Measurements from ENCODE around the gene ERC1. TPM values are rescaled to one million over a fixed set of nuclear protein-coding genes. Genes with fewer than 3 reads are reported as not detected.

The ERC1 gene
- total RNA-seq, 2 donors from 2014 or later, result 18.9 to 72.9 TPM

DNA sequence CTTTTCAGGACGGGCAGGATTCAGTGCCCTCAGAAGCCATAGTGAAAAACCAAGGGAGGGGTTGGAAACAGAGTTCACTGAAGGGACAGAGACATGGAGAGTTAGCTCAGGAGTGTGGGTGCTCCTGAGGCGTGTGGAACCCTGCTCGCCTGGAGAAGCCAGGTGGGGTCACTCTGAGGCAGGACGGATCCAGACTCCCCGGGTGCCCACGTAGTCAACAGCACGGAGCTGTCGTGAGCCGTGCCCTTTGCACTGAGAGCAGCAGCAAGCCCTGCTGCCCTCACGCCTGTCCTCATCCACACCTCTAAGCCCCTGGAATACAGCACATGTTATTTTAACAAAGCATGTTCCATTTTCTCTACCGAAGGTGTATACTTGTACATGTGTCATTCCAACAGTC lies 488.6 kb downstream of the ERC1 start:
- H3K27me3 ChIP-seq (replicated peaks; ENCODE audit: insufficient read depth), result no peaks in the 10 kb centered on the region
- DNase-seq (ENCODE audit: low spot score), result no peak
- no peak overlapping the region for H3K27ac ChIP-seq
- H3K36me3 ChIP-seq, result no peaks in the 10 kb centered on the region
- no peak overlapping the region for H3K4me3 ChIP-seq
- WGBS, result 94% methylated on average over 11 of the region's 11 CpGs
- no peaks in the 10 kb centered on the region for H3K9me3 ChIP-seq
- H3K4me1 ChIP-seq (replicated peaks), result no peaks in the 10 kb centered on the region
- intact Hi-C loops (cut with DNase I), result no loop called here
- TF ChIP-seq POLR2AphosphoS5 (IDR thresholded peaks at IDR 0.05), result no peak
- no peak for TF ChIP-seq CTCF (IDR thresholded peaks at IDR 0.05)
- no peak for TF ChIP-seq POLR2A (IDR thresholded peaks at IDR 0.05)

GRCh38 chr12:1481326-1481725 lies 490.3 kb downstream of the ERC1 start:
- Histone ChIP-seq H3K4me3 (no peak overlapping the region), H3K9me3 (no peaks in the 10 kb centered on the region), H3K27me3 (replicated peaks; ENCODE audit: insufficient read depth) (no peaks in the 10 kb centered on the region), H3K36me3 (no peaks in the 10 kb centered on the region), H3K27ac (no peak overlapping the region), H3K4me1 (replicated peaks) (no peaks in the 10 kb centered on the region)
- intact Hi-C loops (cut with DNase I), result no loop called here
- WGBS, result 26% methylated on average over 5 of the region's 5 CpGs
- DNase-seq (ENCODE audit: low spot score), result no peak
- TF ChIP-seq POLR2A (IDR thresholded peaks at IDR 0.05) (no peak), CTCF (IDR thresholded peaks at IDR 0.05) (no peak), POLR2AphosphoS5 (IDR thresholded peaks at IDR 0.05) (no peak)

- Histone ChIP-seq H3K27ac (no peak overlapping the region), H3K4me3 (no peak overlapping the region), H3K27me3 (replicated peaks; ENCODE audit: insufficient read depth) (no peaks in the 10 kb centered on the region), H3K4me1 (replicated peaks) (no peaks in the 10 kb centered on the region), H3K36me3 (no peaks in the 10 kb centered on the region), H3K9me3 (no peaks in the 10 kb centered on the region)
- no peak for TF ChIP-seq CTCF (IDR thresholded peaks at IDR 0.05)
- TF ChIP-seq POLR2A (IDR thresholded peaks at IDR 0.05), result no peak
- no peak for TF ChIP-seq POLR2AphosphoS5 (IDR thresholded peaks at IDR 0.05)
- intact Hi-C loops (cut with DNase I), result no loop called here
- DNase-seq (ENCODE audit: low spot score), result no peak
- 78% methylated on average over 8 of the region's 8 CpGs for WGBS
These were observed 490.9 kb downstream of the ERC1 start for GRCh38 chr12:1481906-1482305.

DNA sequence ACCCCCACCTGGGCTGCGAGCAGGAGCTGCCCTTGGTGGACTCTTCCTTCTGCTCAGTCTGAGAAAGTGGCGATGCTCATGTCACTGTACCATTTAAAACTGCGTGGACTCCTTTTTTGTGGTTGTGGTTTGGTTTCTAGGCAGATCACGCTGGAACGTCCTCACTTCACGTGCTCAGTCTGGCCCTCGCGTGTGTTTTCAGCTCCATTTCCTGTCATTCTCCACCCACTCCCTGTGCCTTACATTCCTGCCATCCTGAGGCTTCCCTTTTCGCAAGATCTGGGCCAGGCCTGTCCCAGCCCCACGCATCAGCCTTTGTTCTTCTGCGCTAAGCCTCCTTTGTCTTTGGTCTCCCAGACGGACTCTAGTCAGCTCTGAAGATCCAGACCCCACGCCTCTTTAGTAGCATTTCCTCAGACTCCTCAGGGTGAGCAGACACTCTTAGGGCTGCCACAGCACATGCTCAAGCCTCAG lies 497.9 kb downstream of the ERC1 start:
- Histone ChIP-seq H3K4me1 (replicated peaks) (no peaks in the 10 kb centered on the region), H3K4me3 (no peak overlapping the region), H3K9me3 (no peaks in the 10 kb centered on the region), H3K27ac (no peak overlapping the region), H3K36me3 (no peaks in the 10 kb centered on the region), H3K27me3 (replicated peaks; ENCODE audit: insufficient read depth) (no peaks in the 10 kb centered on the region)
- intact Hi-C loops (cut with DNase I), result no loop called here
- no peak for DNase-seq (ENCODE audit: low spot score)
- TF ChIP-seq POLR2A (IDR thresholded peaks at IDR 0.05) (no peak), CTCF (IDR thresholded peaks at IDR 0.05) (no peak), POLR2AphosphoS5 (IDR thresholded peaks at IDR 0.05) (no peak)
- WGBS, result 79% methylated on average over 13 of the region's 13 CpGs

GRCh38 chr12:1491983-1492697 lies 501.1 kb downstream of the ERC1 start:
- H3K27me3 ChIP-seq (replicated peaks; ENCODE audit: insufficient read depth), result no peaks in the 10 kb centered on the region
- no peak for DNase-seq (ENCODE audit: low spot score)
- no peak overlapping the region for H3K4me3 ChIP-seq
- H3K36me3 ChIP-seq, result no peaks in the 10 kb centered on the region
- TF ChIP-seq CTCF (IDR thresholded peaks at IDR 0.05), result no peak
- no peak for TF ChIP-seq POLR2A (IDR thresholded peaks at IDR 0.05)
- TF ChIP-seq POLR2AphosphoS5 (IDR thresholded peaks at IDR 0.05), result no peak
- intact Hi-C loops (cut with DNase I), result no loop called here
- H3K9me3 ChIP-seq, result no peaks in the 10 kb centered on the region
- peaks cover 7% of the 10 kb centered on the region for H3K4me1 ChIP-seq (replicated peaks)
- WGBS, result 84% methylated on average over 16 of the region's 16 CpGs
- H3K27ac ChIP-seq, result no peak overlapping the region
